ENCODE measurements around the gene SPRY4.
"Not testable (repeated sequence)": the region's sequence is repeated elsewhere in the genome, so short reads cannot be mapped to it uniquely, and the experiment has no call there.

Gene SPRY4, protein sequence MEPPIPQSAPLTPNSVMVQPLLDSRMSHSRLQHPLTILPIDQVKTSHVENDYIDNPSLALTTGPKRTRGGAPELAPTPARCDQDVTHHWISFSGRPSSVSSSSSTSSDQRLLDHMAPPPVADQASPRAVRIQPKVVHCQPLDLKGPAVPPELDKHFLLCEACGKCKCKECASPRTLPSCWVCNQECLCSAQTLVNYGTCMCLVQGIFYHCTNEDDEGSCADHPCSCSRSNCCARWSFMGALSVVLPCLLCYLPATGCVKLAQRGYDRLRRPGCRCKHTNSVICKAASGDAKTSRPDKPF

DNA sequence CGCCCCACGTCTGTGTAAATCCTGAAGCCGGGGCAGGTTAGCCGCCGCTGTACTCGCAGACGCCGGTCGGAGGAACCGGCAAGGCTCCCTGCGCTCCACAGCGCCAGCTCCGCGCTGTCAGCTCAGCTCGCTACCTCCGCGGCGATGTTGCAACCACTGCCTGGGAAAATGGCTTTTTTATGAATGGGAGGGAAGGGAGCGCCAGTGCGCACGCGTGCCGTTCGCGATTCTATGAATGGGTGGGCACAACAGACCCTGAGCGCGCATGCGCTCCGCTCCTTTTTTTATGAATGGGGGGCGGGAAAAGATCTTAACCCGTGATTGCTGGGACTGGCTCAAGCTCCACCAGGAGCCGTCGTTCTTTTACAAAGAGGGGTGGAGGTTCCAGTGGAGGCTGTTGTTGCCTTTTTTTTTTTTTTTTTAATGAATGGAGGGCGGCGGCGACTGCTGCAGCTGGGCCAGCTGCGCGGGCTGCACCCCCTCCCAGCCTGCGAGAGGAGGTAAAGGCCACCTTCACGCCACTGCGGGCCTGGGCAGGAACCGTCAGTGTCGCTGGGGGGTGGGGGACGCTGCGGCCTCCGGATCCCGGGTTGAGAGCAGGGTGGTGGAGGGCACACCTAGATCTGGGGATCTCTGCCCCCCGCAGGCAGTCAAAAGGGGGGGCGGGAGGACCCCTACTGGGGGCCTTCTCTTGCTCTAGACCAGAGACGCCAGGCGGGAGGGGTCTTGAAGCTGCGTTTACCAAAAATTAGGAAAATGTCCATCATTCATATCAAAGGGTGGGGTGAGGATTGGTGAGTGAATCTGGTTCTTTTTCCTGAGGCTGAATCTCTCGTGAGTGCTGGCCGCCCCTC, at the start of gene SPRY4:
Gene SPRY4, minus strand, starts transcription at position 151 of the 854 bp plus-strand sequence. CDS start 9,913 bp downstream, outside the sequence.
- Histone ChIP-seq H3K36me3 (no peaks in the 10 kb centered on the region), H3K4me3 (ENCODE audit: low read depth in 1 of 2, low read length in 1 of 2) (peak within 1 kb of the TSS; percentile 20 to 30), H3K27ac (no peak within 1 kb of the TSS), H3K9me3 (no peaks in the 10 kb centered on the region), H3K4me1 (ENCODE audit: control insufficient read depth in 1 of 2, insufficient read depth in 1 of 2, low read depth in 1 of 2, low read length in 1 of 2) (peaks cover 12 to 13% of the 10 kb centered on the region in 2 experiments), H3K27me3 (peaks cover 100% of the 10 kb centered on the region)
- TF ChIP-seq, protein P1, sequence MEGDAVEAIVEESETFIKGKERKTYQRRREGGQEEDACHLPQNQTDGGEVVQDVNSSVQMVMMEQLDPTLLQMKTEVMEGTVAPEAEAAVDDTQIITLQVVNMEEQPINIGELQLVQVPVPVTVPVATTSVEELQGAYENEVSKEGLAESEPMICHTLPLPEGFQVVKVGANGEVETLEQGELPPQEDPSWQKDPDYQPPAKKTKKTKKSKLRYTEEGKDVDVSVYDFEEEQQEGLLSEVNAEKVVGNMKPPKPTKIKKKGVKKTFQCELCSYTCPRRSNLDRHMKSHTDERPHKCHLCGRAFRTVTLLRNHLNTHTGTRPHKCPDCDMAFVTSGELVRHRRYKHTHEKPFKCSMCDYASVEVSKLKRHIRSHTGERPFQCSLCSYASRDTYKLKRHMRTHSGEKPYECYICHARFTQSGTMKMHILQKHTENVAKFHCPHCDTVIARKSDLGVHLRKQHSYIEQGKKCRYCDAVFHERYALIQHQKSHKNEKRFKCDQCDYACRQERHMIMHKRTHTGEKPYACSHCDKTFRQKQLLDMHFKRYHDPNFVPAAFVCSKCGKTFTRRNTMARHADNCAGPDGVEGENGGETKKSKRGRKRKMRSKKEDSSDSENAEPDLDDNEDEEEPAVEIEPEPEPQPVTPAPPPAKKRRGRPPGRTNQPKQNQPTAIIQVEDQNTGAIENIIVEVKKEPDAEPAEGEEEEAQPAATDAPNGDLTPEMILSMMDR (IDR thresholded peaks at IDR 0.05), result no peak

DNA sequence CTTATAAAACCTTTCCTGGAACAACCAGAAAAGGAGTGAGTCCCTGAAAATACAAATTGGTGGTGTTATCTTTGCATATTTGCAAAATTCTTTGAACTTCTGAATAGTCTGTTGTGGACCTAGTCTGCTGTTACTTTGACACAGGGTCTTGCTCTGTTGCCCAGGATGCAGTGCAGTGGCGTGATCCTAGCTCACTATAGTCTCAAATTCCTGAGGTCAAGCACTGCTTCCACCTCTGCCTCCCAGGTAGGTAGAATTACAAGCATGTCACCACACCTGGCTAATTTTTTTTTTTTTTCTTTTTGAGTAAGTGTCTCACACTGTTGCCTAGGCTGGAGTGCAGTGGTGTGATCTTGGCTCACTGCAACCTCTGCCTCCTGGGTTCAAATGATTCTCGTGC, 43.7 kb upstream of the SPRY4 start:
- Histone ChIP-seq H3K4me3 (ENCODE audit: low read depth in 1 of 2, low read length in 1 of 2) (no peak overlapping the region), H3K27ac (no peak overlapping the region), H3K9me3 (no peaks in the 10 kb centered on the region), H3K36me3 (no peaks in the 10 kb centered on the region), H3K4me1 (ENCODE audit: control insufficient read depth in 1 of 2, insufficient read depth in 1 of 2, low read depth in 1 of 2, low read length in 1 of 2) (no peaks in the 10 kb centered on the region), H3K27me3 (peaks cover 67% of the 10 kb centered on the region)
- TF ChIP-seq, protein P1 (IDR thresholded peaks at IDR 0.05), result no peak

DNA sequence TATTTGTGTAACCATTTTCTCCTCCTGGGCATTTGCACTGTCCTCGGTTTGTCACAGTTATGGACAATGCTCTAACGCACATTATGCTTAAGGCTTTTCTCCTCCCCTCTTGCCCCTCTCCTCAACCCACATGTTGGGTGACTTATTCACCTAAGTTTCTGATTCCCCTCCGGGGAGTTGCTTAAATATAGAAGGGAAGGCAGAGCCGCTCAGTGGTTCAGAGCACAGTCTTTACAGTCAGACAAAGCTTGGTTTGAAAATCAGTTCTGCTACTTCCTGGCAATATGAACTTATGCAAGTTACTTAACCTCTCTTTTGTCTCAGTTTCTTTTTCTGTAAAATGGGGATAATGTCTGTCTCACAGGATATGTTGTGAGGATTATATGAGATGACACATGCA, 41.2 kb upstream of the SPRY4 start:
- no peaks in the 10 kb centered on the region for H3K9me3 ChIP-seq
- H3K27me3 ChIP-seq, result peaks cover 78% of the 10 kb centered on the region
- H3K4me1 ChIP-seq (ENCODE audit: control insufficient read depth in 1 of 2, insufficient read depth in 1 of 2, low read depth in 1 of 2, low read length in 1 of 2), result no peaks in the 10 kb centered on the region
- H3K36me3 ChIP-seq, result no peaks in the 10 kb centered on the region
- no peak overlapping the region for H3K4me3 ChIP-seq (ENCODE audit: low read depth in 1 of 2, low read length in 1 of 2)
- TF ChIP-seq, protein P1 (IDR thresholded peaks at IDR 0.05), result no peak
- no peak overlapping the region for H3K27ac ChIP-seq

DNA sequence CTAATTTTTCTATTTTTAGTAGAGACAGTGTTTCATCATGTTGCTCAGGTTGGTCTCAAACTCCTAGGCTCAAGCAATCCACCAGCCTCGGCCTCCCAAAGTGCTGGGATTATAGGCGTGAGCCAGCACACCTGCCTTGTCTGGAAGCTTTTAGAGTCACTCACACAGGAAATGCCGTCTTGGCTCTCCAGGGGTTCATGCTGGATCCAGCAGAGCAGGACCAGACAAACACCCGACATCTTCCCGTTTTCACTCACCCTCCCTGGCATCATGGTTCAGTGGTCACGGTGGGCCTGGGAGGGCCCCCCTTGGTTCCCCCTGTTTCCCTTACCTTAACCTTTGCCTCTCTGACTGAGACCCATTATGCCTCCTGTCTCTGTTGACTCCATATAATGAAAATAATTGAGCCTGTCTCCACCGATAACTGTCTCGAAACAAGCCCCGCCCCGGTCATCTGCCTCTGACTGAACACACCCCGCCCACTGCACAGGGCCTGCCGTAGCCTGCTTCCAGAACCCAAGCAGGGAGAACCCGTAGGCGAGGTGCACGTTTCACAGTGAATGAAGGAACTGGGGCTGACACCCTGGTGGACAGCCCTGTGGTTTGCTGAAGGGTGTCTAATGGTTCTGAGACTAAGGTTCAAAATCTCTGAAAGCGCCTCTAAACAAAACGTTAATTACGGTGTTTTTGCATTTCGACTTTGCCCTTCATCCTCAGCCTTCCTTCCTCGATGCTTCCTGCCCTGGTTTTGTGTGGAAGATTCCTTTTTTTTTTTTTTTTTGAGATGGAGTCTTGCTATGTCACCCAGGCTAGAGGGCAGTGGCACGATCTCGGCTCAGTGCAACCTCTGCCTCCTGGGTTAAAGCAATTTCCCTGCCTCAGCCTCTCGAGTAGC, 39.7 kb upstream of the SPRY4 start:
- Histone ChIP-seq H3K36me3 (no peaks in the 10 kb centered on the region), H3K27me3 (peaks cover 91% of the 10 kb centered on the region), H3K27ac (no peak overlapping the region), H3K9me3 (no peaks in the 10 kb centered on the region), H3K4me3 (ENCODE audit: low read depth in 1 of 2, low read length in 1 of 2) (no peak overlapping the region), H3K4me1 (ENCODE audit: control insufficient read depth in 1 of 2, insufficient read depth in 1 of 2, low read depth in 1 of 2, low read length in 1 of 2) (no peaks in the 10 kb centered on the region)
- TF ChIP-seq, protein P1 (IDR thresholded peaks at IDR 0.05), result no peak

DNA sequence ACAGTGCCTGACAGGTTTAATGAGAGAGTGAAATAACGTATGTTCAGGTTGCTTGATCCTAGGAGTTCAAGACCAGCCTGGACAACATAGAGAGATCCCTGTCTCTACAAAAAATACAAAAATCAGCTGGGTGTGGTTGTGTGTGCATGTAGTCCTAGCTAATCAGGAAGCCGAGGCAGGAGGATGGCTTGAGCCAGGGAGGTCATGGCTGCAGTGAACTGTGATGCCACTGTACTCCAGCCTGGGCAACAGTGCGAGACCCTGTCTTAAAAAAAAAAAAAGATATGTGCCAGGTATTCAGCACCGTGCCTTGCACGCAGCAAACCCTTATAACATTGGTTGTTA, 38.8 kb upstream of the SPRY4 start:
- no peak overlapping the region for H3K27ac ChIP-seq
- peaks cover 92% of the 10 kb centered on the region for H3K27me3 ChIP-seq
- no peaks in the 10 kb centered on the region for H3K36me3 ChIP-seq
- H3K9me3 ChIP-seq, result no peaks in the 10 kb centered on the region
- no peak overlapping the region for H3K4me3 ChIP-seq (ENCODE audit: low read depth in 1 of 2, low read length in 1 of 2)
- TF ChIP-seq, protein P1 (IDR thresholded peaks at IDR 0.05), result no peak
- no peaks in the 10 kb centered on the region for H3K4me1 ChIP-seq (ENCODE audit: control insufficient read depth in 1 of 2, insufficient read depth in 1 of 2, low read depth in 1 of 2, low read length in 1 of 2)

DNA sequence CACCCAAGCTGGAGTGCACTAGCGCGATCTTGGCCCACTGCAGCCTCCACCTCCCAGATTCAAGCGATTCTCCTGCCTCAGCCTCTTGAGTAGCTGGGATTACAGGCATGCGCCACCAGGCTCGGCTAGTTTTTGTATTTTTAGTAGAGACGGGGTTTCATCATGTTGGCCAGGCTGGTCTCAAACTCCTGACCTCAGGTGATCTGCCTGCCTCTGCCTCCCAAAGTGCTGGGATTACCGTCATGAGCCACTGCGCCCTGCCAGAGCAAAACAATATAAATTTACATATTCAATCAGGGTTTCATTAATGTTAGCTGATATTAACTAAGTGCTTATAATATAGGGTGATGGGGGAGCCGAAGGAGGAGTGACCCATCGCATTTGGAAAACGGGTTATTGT, 37.4 kb upstream of the SPRY4 start:
- peaks cover 10 to 13% of the 10 kb centered on the region in 2 experiments for H3K4me1 ChIP-seq (ENCODE audit: control insufficient read depth in 1 of 2, insufficient read depth in 1 of 2, low read depth in 1 of 2, low read length in 1 of 2)
- not testable (repeated sequence) for H3K9me3 ChIP-seq; H3K4me3 ChIP-seq (ENCODE audit: low read depth in 1 of 2, low read length in 1 of 2); H3K27ac ChIP-seq; H3K36me3 ChIP-seq
- H3K27me3 ChIP-seq, result peaks cover 83% of the 10 kb centered on the region
